GM19467 (cell line): ENCODE data around the gene CHCHD1.
"Not testable (repeated sequence)": the region's sequence is repeated elsewhere in the genome, so short reads cannot be mapped to it uniquely, and the experiment has no call there.

Experiments
- ATAC-seq: cut with Tn5 transposase; IDR thresholded peaks from one replicate; pipeline ENCODE4 v1.9.1; 2021; ENCODE audit warnings: mild to moderate bottlenecking, moderate library complexity; ENCODE audit not compliant: unreplicated experiment

CHCHD1 gene

GRCh38 chr10:73781879-73782748 is at the start of gene CHCHD1:
TSS of gene CHCHD1 (plus strand) at chr10:73782048. CDS start at chr10:73782076, 28 bp downstream.
- peak; percentile 58 for ATAC-seq

- no peak for ATAC-seq
Observed at GRCh38 chr10:73732426-73732825, 49.4 kb upstream of the CHCHD1 start.

DNA sequence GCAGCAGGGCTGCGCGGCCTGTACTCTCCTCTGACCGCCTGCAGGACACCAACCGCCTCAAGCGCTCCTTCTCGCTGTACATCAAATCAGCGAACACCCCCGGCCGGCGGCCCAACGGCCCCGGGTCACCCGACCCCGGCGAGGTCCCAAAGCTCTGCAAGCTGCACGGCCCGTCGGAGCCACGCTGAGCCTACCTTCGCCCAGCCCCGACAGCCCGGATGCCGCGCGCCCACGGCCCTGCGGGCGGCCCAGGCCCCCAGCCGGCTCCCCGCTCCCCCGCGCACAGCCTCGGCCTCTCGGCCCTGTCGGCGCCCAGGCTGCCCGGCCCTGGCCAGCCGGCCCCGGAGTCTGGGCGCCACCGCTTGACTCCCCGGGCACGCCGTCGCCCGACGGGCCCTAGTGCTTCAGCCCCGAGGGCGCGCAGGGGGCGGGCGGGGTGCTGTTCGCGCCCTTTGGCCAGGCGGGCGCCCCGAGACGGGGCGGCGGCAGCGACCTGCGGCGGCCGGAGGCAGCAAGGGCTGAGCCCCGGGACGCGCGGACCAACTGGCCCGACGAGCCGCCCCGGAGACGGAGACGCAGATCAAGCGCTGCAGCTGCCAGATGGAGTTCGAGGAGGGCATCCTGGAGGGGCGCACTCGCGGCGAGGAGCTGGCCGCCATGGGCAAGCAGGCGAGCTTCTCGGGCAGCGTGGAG is 48.8 kb upstream of the CHCHD1 start:
- ATAC-seq: no peak

GRCh38 chr10:73734028-73734720 is 47.7 kb upstream of the CHCHD1 start:
- no peak for ATAC-seq

- ATAC-seq: no peak
Observed at GRCh38 chr10:73734796-73735305, 47.0 kb upstream of the CHCHD1 start.

GRCh38 chr10:73740501-73741254 is 41.2 kb upstream of the CHCHD1 start:
- ATAC-seq: not testable (repeated sequence)

DNA sequence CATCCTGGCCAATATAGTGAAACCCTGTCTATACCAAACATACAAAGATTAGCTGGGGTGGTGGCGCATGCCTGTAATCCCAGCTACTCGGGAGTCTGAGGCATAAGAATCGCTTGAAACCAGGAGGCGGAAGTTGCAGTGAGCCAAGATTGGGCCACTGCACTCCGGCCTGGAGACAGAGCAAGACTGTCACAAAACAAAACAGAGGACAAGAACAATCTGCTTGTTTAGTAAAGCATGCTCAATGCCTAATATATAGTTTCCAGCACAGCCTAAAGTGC is 39.5 kb upstream of the CHCHD1 start:
- no peak for ATAC-seq

DNA sequence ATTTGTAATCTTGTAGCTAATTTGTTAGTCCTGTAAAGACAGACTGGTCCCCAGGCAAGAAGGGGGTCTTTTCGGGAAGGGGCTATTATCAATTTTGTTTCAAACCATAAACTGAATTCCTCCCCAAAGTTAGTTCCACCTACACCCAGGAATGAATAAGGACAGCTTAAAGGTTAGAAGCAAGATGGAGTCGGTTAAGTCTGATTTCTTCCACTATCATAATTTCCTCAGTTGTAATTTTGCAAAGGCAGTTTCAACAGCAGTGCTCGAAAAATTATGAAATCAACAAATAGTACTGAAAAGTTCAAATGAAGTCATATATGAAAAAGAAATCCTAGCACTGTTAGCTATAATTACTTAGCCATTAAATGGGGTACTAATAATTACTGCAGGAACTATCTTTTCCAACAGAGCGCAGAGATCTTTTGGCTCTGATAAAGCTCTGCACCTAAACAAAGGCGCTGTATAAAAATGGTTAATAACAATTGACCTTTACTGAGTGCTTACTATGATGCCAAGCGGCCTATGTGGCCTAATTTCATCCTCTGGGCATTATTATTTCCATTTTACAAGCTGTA is 38.4 kb upstream of the CHCHD1 start:
- ATAC-seq: no peak

GRCh38 chr10:73743905-73744663 is 37.8 kb upstream of the CHCHD1 start, which contains the start of gene SEC24C:
TSS of gene SEC24C (plus strand) at chr10:73744372. CDS start at chr10:73746833, 2,461 bp downstream.
- ATAC-seq: peak; percentile 86

DNA sequence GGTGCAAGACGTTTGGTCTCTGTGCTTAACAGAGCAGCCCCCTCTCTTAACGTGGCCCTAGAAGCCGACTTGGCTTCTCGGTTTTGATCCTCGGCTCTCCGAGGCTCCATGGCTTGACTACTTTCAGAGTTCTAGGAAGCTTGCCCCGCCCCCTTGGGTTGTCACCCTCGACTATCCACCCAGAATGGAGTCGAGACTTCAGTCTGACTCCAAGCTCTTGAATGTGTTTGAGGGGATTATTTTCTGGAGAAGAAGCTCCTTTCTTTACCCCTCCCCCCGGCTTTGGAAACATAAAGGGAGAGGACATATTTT is 37.2 kb upstream of the CHCHD1 start:
- ATAC-seq: no peak

- ATAC-seq: no peak
Observed at GRCh38 chr10:73746721-73747120, 35.1 kb upstream of the CHCHD1 start.

DNA sequence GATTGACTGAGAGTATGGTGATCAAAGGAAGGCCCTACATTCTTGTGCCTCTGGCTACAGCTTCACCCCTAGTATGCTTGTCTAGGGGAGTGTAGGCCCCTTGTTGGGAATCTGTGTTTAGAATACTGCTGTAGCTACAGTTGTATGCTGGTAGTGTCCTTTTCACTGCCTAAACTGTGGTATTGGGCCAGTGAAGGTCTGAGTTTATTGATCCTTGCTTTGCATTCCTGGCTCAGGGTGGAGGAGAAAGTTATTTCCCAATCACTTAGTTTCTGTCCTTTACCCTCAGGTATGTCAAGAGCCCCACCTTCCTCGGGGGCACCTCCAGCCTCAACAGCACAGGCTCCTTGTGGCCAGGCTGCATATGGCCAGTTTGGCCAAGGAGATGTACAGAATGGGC is 31.0 kb upstream of the CHCHD1 start:
- ATAC-seq: no peak

DNA sequence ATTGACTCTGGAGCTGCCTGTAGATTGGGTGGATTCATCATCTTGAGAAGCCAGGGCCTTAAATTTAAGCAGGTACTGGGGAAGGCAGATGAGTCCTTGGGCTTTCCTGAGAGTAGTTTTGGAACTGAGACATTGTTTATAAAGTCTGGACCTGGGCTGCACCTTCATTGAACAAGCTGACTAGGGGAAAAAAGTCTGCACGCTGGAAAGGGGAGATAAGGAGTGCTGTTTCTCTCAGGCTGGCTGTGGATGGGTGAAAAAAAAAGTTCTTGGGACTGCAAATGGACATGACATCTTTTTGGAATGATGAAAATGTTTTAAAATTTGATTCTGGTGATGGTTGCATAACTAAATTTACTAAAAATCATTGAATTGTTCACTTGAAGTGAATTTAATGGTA is 25.7 kb upstream of the CHCHD1 start:
- no peak for ATAC-seq

DNA sequence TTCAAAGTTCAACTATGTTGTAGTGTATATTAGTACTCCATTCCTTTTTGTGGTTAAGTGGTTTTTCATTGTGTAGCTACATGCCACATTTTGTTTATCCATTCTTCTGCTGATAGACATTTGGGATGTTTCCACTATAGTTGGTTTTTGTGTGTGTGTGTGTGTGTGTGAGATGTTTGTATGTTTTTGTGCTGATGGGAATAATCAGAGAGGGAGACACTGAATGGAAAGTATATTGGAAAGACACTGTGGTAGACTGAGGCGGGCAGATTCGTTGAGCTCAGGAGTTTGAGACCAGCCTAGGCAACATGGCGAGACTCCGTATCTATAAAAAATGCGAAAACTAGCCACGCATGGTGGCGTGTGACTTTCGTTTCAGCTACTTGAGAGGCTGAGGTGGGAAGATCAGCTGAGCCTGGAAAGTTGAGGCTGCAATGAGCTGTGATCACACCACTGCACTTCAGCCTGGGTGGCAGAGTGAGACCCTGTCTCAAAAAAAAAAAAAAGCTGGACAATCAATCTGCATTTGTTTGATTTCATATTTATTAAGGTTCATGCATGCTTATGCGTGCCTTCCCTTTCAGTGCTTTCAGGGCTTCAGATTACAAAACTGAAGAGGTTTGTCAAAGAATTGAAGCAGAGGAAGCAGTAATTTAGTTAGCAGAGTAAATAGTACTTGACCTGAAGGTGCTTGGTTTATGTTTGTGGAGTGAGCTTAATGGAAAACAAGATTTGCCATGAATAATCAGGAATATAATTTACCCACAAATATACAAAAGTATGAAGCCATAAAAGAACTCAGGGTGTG is 22.9 kb upstream of the CHCHD1 start:
- ATAC-seq: no peak

- no peak for ATAC-seq
Observed at GRCh38 chr10:73759512-73760115, 22.2 kb upstream of the CHCHD1 start.

DNA sequence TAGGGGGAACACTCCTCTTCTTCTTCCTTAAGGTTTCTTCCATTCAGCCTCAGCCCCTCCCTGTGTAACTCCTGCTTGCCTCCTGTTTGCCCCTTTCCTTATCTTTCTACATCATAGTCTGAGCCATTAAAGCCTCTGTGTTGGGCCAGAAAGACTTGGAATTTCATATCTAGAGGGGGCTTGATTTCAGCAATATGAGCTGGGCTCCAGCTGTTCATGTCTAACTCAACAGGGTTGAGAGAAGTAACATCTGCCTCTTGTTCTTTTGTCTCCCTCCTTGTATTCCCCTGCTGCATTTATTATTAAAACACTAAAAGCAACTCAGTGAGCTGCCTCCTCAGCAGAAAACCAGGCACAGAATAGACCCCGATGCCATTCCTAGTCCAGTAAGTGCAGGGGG is 20.1 kb upstream of the CHCHD1 start:
- no peak for ATAC-seq

DNA sequence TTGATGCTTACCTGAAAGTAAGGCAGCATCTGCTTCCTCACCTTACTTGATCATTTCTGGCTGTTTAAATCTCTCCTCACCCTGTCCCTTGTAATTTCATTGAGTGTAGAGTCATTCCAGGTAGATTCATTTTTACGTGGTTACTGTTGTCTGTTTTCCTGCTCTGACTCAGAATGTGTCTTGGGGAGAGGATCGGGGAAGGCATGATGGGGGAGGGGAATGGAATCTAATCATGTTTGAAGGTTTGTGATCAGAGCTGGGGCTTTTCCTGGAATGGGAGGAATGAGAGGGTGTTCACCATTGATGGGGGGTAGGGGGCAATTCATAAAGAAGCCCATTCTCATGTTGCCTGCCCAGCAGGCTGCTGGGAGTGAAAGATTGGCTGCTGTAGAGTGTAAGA is 18.9 kb upstream of the CHCHD1 start:
- ATAC-seq: no peak

DNA sequence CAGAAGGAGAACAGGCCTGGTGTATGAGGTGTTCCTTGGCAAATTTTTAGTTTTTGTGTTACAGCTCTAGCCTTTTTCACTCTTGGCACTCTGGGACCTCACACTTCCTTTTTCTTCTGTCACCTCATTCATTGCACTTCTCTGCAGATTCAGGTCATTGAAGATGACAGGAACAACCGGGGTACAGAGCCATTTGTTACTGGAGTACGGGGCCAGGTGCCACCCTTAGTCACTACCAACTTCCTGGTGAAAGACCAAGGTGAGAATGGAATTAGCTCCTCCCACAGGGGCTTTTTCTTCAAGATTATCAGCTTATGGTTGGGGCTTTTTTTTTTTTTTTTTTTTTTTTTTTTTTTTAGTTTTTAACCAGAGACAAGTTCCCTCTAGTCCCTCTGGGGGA is 18.5 kb upstream of the CHCHD1 start:
- ATAC-seq: no peak

- ATAC-seq: no peak
Observed at GRCh38 chr10:73765066-73765465, 16.8 kb upstream of the CHCHD1 start.
